Ovary (tissue), 9 donors: ENCODE measurements around the gene SRM. TPM values are rescaled to one million over a fixed set of nuclear protein-coding genes. Genes with fewer than 3 reads are reported as not detected.

ENCODE experiments used
- DNase-seq, 5 donors: peaks; one replicate each; pipeline ENCODE4 v3.0.0-alpha.2; 2019 to 2020
- H3K27ac ChIP-seq, 2 donors: fragments of 200-600 bp; one replicate each; pipeline versions ENCODE4 v1.5.1 to v1.8.0; 2019 to 2022
- H3K27me3 ChIP-seq: fragments of 200-600 bp; one replicate; pipeline ENCODE4 v1.8.0; 2022
- H3K36me3 ChIP-seq: fragments of 200-600 bp; sonication (generic); one replicate; pipeline ENCODE4 v1.5.1; 2019
- H3K4me1 ChIP-seq: one replicate; pipeline ENCODE4 v1.8.1; 2013; ENCODE audit warnings: mild to moderate bottlenecking, moderate library complexity; ENCODE audit not compliant: insufficient read depth
- H3K4me3 ChIP-seq: fragments of 200-600 bp; sonication (generic); one replicate; pipeline ENCODE4 v1.5.1; 2017
- H3K9me3 ChIP-seq, 2 donors: fragments of 200-600 bp in 1 of 2; sonication (generic) in 1 of 2; one replicate each; pipeline versions ENCODE4 v1.5.1 to v1.8.1; 2013 to 2019; ENCODE audit warnings: mild to moderate bottlenecking in 1 of 2, moderate library complexity in 1 of 2
- EP300 ChIP-seq: sonication (generic); formaldehyde crosslinking; IDR thresholded peaks from one replicate; pipeline ENCODE4 v1.6.1; 2017; ENCODE audit warnings: antibody characterized with exemption
- POLR2A ChIP-seq: fragments of 450-650 bp; IDR thresholded peaks from one replicate; pipeline ENCODE4 v1.6.1; 2017; ENCODE audit warnings: antibody characterized with exemption, mild to moderate bottlenecking, moderate library complexity
- WGBS, 3 donors: extraction: QIAGEN DNeasy Blood & Tissue Kit in 1 of 3; methylation state at CpG; one replicate each; pipeline versions ENCODE4 v1.1.5 to v1.1.7; 2013 to 2017; 5-methylcytosine and 5-hydroxymethylcytosine counted together
- intact Hi-C, 4 donors: fragments of 100-400 bp; cut with DNase I; formaldehyde crosslinking; loops; one replicate each; pipeline versions ENCODE4 v1.11.0 to v1.15.1; 2022 to 2023
- polyA plus RNA-seq, 2 donors: library from polyadenylated mRNA; stranded (reverse); fragments of 200-250 nt in 1 of 2; fragments of 350-450 nt in 1 of 2; fragmentation: Illumina TruSeq in 1 of 2; extraction: RNeasy Lipid Tissue Mini Kit (QIAGEN cat#74804) in 1 of 2; gene quantifications; one replicate each; pipeline ENCODE4 v1.2.3, GENCODE V29; 2013 to 2014
- total RNA-seq, 7 donors: library from RNA; depleted of rRNA in 2 of 7; stranded (reverse); fragments of >200 nt in 2 of 7; fragmentation: NEBNext Ultra II Directional in 3 of 7; extraction: Animal tissue kit (Norgen Biotek cat#: 25700) in 3 of 7; gene quantifications; one replicate each; pipeline versions ENCODE4 v1.1.0 to v1.2.4, GENCODE V29; 2016 to 2023
- TF ChIP-seq, protein P1 (sequence below), 3 donors: fragments of 450-650 bp in 2 of 3; fragments of 200-600 bp in 1 of 3; IDR thresholded peaks; one replicate each; pipeline versions ENCODE4 v1.5.1 to v1.8.0; 2016 to 2022; ENCODE audit warnings: antibody characterized with exemption in 3 of 3, mild to moderate bottlenecking in 1 of 3
- donor health status: DM: no; HTN: no; CAD: no; lungs with moderate emphysema.
- donor health status: DM: no; HTN: no; CAD: no.
- donor health status: Bipolar disorder and iron deficiency.
- donor health status: DM: yes; HTN: yes; CAD: no.
- donor health status: DM: no; HTN: no; CAD: no.
- donor health status: DM: yes; HTN: yes; CAD: no.

The SRM gene
- total and polyA plus RNA-seq, 9 donors = 31.7 to 111 (median 55.3) TPM

DNA sequence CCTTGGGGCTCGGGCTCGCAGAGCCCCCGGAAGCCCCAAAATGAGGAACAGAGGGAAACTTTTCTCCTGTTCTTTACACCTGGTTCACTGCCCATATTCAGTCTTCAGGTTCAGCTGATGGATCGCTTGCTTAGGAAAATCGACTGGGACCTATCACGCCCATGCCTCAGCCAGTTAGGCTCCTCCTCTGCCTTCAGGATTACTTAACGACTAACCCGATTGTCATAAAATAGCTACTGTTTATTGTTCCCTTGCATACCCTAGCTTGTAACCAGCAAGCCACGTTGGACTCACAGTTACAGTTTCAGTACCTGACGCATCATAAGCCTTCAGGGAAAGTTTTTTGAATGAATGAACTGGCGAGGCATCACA lies 46.7 kb downstream of the SRM start:
- Histone ChIP-seq H3K36me3 (no peaks in the 10 kb centered on the region), H3K27ac (peak overlapping the region; percentile 72 to 88), H3K9me3 (no peaks in the 10 kb centered on the region), H3K27me3 (no peaks in the 10 kb centered on the region), H3K4me3 (peak overlapping the region; percentile 63), H3K4me1 (peaks cover 7% of the 10 kb centered on the region)
- intact Hi-C loops = no loop called here
- WGBS, 3 donors = 1 to 2% (median 2%) methylated on average over 11 of the region's 11 CpGs
- TF ChIP-seq, protein P1, sequence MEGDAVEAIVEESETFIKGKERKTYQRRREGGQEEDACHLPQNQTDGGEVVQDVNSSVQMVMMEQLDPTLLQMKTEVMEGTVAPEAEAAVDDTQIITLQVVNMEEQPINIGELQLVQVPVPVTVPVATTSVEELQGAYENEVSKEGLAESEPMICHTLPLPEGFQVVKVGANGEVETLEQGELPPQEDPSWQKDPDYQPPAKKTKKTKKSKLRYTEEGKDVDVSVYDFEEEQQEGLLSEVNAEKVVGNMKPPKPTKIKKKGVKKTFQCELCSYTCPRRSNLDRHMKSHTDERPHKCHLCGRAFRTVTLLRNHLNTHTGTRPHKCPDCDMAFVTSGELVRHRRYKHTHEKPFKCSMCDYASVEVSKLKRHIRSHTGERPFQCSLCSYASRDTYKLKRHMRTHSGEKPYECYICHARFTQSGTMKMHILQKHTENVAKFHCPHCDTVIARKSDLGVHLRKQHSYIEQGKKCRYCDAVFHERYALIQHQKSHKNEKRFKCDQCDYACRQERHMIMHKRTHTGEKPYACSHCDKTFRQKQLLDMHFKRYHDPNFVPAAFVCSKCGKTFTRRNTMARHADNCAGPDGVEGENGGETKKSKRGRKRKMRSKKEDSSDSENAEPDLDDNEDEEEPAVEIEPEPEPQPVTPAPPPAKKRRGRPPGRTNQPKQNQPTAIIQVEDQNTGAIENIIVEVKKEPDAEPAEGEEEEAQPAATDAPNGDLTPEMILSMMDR (IDR thresholded peaks at IDR 0.05) = no peak
- TF ChIP-seq POLR2A = no peak
- no peak for TF ChIP-seq EP300
- no peak for DNase-seq

DNA sequence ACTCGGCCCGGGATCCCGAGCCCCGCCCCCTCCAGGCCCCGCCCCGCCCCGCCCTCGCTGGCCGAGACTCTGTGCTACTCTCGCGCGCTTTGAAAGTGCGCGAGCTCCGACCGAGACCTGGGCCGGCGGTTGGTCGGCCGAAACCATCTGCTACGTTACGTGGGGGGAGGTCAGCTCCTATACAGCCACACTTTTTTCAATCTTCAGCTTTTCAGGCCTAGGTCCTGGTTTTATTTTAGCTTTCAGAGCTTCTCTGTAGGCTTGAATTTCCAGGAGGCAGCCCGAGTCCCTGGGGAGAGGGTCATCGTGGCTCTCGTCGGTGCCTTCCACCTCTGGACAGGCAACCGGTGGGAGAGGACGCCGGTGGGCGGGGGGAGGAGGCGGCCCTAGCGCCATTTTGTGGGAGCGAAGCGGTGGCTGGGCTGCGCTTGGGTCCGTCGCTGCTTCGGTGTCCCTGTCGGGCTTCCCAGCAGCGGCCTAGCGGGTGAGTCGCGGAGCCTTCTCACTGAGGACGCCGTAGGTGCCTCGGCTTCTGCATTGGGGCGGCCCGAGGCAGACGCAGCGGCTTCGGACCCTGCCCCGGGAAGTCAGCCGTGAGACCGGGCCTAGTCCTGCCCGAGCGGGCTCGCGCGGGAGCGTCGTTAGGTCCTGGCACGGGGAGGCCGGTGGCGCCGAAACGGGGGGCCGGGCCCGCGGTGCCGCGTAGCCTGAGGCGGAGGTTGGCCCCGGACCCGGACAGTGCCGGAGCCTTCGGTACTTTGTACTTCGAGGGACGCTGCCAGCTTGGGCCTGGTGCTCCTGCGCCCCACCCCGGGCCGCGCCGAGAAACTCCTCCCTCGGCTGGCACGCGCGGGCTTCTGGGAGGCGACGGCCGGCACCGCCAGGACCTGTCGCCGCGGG lies 47.3 kb downstream of the SRM start, which contains the start of gene TARDBP:
TSS of gene TARDBP (plus strand) at position 395 of the 900 bp plus-strand sequence. CDS start 1,074 bp downstream, outside the sequence.
- peak within 1 kb of the TSS; percentile 72 to 88 for H3K27ac ChIP-seq
- no peaks in the 10 kb centered on the region for H3K9me3 ChIP-seq
- no peaks in the 10 kb centered on the region for H3K27me3 ChIP-seq
- DNase-seq = peak; percentile 88 to 93 (median 91)
- H3K36me3 ChIP-seq = no peaks in the 10 kb centered on the region
- peak within 1 kb of the TSS; percentile 63 for H3K4me3 ChIP-seq
- peak; percentile 93 for TF ChIP-seq POLR2A
- no peak for TF ChIP-seq EP300
- TF ChIP-seq, protein P1 (IDR thresholded peaks at IDR 0.05) = no peak
- 0 to 1% (median 1%) methylated on average over 87 to 94 of the region's 94 CpGs for WGBS, 3 donors
- peaks cover 7% of the 10 kb centered on the region for H3K4me1 ChIP-seq
- intact Hi-C loops = no loop called here

Other genes starting within 250 kb of the SRM start
- gene TARDBP, start 47.4 kb downstream of the SRM start, total RNA-seq = 100 to 1,000 TPM; 106 to 169 (median 143) TPM
- 100 to 1,000 TPM; 113 to 175 TPM for gene TARDBP, start 47.4 kb downstream of the SRM start, polyA plus RNA-seq
- under 1 TPM in 1 of 7 donors, not detected in 6; 0.10 TPM for gene MASP2, start 12.8 kb downstream of the SRM start, total RNA-seq
- gene MASP2, start 12.8 kb downstream of the SRM start, polyA plus RNA-seq = under 1 TPM in 1 of 2 donors, not detected in 1; 0.08 TPM
- 10 to 100 TPM; 36.1 to 56.6 (median 48.6) TPM for gene EXOSC10, start 39.9 kb upstream of the SRM start, total RNA-seq
- 10 to 100 TPM; 42.4 to 60.5 TPM for gene EXOSC10, start 39.9 kb upstream of the SRM start, polyA plus RNA-seq
- 1 to 10 TPM in 3 of 7 donors, under 1 TPM in 2, not detected in 2; 0.30 to 4.8 (median 1.4) TPM for gene ANGPTL7, start 129.3 kb upstream of the SRM start, total RNA-seq
- 1 to 10 TPM in 1 of 2 donors, under 1 TPM in 1; 0.08 to 4.1 TPM for gene ANGPTL7, start 129.3 kb upstream of the SRM start, polyA plus RNA-seq
- gene MTOR, start 202.5 kb upstream of the SRM start, total RNA-seq = 10 to 100 TPM; 11.7 to 32.4 (median 21.3) TPM
- gene MTOR, start 202.5 kb upstream of the SRM start, polyA plus RNA-seq = 10 to 100 TPM; 12.1 to 27.9 TPM
- 10 to 100 TPM; 10.1 to 26.2 (median 22.0) TPM for gene UBIAD1, start 213.2 kb upstream of the SRM start, total RNA-seq
- gene UBIAD1, start 213.2 kb upstream of the SRM start, polyA plus RNA-seq = 10 to 100 TPM; 14.9 to 15.5 TPM